H1 (cell line): ENCODE measurements around the gene LRRC3B. TPM values are rescaled to one million over a fixed set of nuclear protein-coding genes. Genes with fewer than 3 reads are reported as not detected.

Experiments
- CBX8 ChIP-seq: fragments of 300-800, 300-1000 bp; sonication (generic); IDR thresholded peaks from 2 replicates; pipeline ENCODE4 v1.7.1; 2016; ENCODE audit warnings: low read depth, low read length, borderline replicate concordance
- CHD7 ChIP-seq: fragments of 300-600 bp; sonication (generic); IDR thresholded peaks from 2 replicates; pipeline ENCODE4 v1.7.1; 2012; ENCODE audit warnings: low read length, moderate library complexity, mild to moderate bottlenecking, inconsistent platforms; ENCODE audit not compliant: insufficient replicate concordance
- EZH2 ChIP-seq: fragments of 200-600 bp; sonication (generic); IDR thresholded peaks from 2 replicates; pipeline ENCODE4 v1.7.1; 2012; ENCODE audit warnings: low read depth, mild to moderate bottlenecking, moderate library complexity, low read length, inconsistent platforms; ENCODE audit not compliant: severe bottlenecking
- JUND ChIP-seq: IDR thresholded peaks from 2 replicates; pipeline ENCODE4 v1.6.1; 2011; ENCODE audit warnings: mild to moderate bottlenecking, improper control_type of control experiment, low read length
- NANOG ChIP-seq: IDR thresholded peaks from 2 replicates; pipeline ENCODE4 v1.6.1; 2011; ENCODE audit warnings: low read length, low read depth, mild to moderate bottlenecking, inconsistent platforms; ENCODE audit not compliant: insufficient read depth, poor library complexity, severe bottlenecking
- POLR2A ChIP-seq, 2 experiments: IDR thresholded peaks; 1 replicate in 1 of 2; 2 replicates in 1 of 2; pipeline ENCODE4 v1.6.1; 2011; ENCODE audit warnings: low read depth in 2 of 2, low read length in 2 of 2, mild to moderate bottlenecking in 2 of 2; ENCODE audit errors: control extremely low read depth in 1 of 2
- polyA plus RNA-seq, 7 experiments: library from polyadenylated mRNA; depleted of rRNA in 3 of 7; stranded (reverse) in 5 of 7; unstranded in 2 of 7; fragments of >200 nt in 5 of 7; fragments of 200-250 nt in 2 of 7; gene quantifications; 1 replicate in 5 of 7; 2 replicates in 1 of 7; 4 replicates in 1 of 7; pipeline versions ENCODE4 v1.2.1 to v1.2.3, GENCODE V29; 2011 to 2013; ENCODE audit warnings: missing spikeins in 2 of 7, mixed read lengths in 2 of 7
- total RNA-seq: library from RNA; stranded (reverse); fragmentation: NEBNext Ultra II Directional; extraction: Animal tissue kit (Norgen Biotek cat#: 25700); gene quantifications from 2 replicates; pipeline ENCODE4 v1.2.1, GENCODE V29; 2021

Gene LRRC3B
- total and polyA plus RNA-seq, 2 of the 8 experiments (the other 6 are each of a cell fraction or from before 2014, with no cell fraction given): 1.6 to 3.1 TPM

DNA sequence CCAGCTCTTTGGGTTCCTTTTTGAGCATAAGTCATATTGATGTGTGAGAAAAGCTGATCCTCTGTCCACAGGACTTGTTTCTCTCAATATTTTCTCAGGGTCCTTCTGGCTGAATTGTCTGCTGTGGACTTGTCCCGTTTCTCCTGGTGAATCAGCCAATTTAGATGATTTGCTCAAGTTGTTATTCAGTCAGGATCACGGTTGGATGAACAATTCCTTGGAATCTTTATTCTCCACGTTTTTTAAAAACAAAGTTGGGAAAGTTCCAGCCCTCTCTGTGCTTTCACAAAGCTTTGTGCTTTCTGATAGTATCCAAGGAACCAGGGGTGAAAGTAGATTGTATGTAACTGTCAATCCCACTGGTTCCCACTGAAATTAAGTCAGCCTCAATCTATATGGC is 61.3 kb downstream of the LRRC3B start (continued):
- no peak for TF ChIP-seq CHD7
- no peak for TF ChIP-seq CBX8
- no peak for TF ChIP-seq JUND
- no peak for TF ChIP-seq EZH2
- TF ChIP-seq NANOG: no peak
- no peak for TF ChIP-seq POLR2A (IDR thresholded peaks at IDR 0.05; ENCODE audit: control extremely low read depth in 1 of 2, low read depth in 2 of 2, low read length in 2 of 2)
- TF ChIP-seq, all 59 proteins: peak for 0
